BLaER1 (cell line): ENCODE results near the gene TEX22.

Source experiments
- H3K27ac ChIP-seq: shearing (Covaris generic); formaldehyde crosslinking; 2 replicates; pipeline ENCODE4 v1.8.1; 2022
- H3K27me3 ChIP-seq: shearing (Covaris generic); formaldehyde crosslinking; 2 replicates; pipeline ENCODE4 v1.8.1; 2022
- H3K36me3 ChIP-seq: shearing (Covaris generic); formaldehyde crosslinking; 2 replicates; pipeline ENCODE4 v1.8.1; 2022
- H3K4me1 ChIP-seq: shearing (Covaris generic); formaldehyde crosslinking; 2 replicates; pipeline ENCODE4 v1.8.1; 2022
- H3K4me2 ChIP-seq: shearing (Covaris generic); formaldehyde crosslinking; 2 replicates; pipeline ENCODE4 v1.8.1; 2022
- H3K4me3 ChIP-seq: shearing (Covaris generic); formaldehyde crosslinking; 2 replicates; pipeline ENCODE4 v1.8.1; 2022
- H3K9ac ChIP-seq: shearing (Covaris generic); formaldehyde crosslinking; 2 replicates; pipeline ENCODE4 v1.8.1; 2022
- H3K9me3 ChIP-seq: shearing (Covaris generic); formaldehyde crosslinking; 2 replicates; pipeline ENCODE4 v1.8.1; 2022
- H4K20me1 ChIP-seq: shearing (Covaris generic); formaldehyde crosslinking; 2 replicates; pipeline ENCODE4 v1.8.1; 2022
- Cebpa-rat ChIP-seq: shearing (Covaris generic); IDR thresholded peaks from 2 replicates; pipeline ENCODE4 v1.8.1; 2022

TEX22 gene

DNA sequence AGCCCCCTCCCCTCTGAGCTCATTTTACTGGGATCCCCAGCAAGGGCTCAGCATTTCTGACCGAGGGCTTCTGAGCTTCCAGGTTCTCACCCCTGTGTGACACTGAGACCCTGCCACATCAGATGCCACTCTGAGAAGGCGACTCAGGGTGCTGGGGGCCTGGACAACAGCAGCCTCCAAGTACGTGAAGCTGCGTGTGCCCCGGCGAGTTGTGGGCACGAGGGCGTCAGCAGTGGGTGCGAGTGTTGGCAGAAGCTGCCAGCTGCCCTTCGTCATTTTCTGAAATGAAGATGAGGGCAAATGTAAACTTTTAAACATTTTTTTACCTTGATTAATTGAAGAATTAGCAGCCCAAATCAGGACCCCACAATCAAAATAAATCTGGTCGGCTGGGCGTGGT, 32.7 kb upstream of the TEX22 start:
- Histone ChIP-seq H3K27me3 (no peaks in the 10 kb centered on the region), H3K36me3 (peaks cover 46% of the 10 kb centered on the region), H4K20me1 (peaks cover 32% of the 10 kb centered on the region), H3K27ac (no peak overlapping the region), H3K4me2 (peak overlapping the region; percentile 87), H3K4me3 (no peak overlapping the region), H3K9me3 (no peaks in the 10 kb centered on the region), H3K9ac (peak overlapping the region; percentile 63; the same call in 1 of the 2 replicates), H3K4me1 (peaks cover 29% of the 10 kb centered on the region)
- TF ChIP-seq Cebpa-rat, result no peak

DNA sequence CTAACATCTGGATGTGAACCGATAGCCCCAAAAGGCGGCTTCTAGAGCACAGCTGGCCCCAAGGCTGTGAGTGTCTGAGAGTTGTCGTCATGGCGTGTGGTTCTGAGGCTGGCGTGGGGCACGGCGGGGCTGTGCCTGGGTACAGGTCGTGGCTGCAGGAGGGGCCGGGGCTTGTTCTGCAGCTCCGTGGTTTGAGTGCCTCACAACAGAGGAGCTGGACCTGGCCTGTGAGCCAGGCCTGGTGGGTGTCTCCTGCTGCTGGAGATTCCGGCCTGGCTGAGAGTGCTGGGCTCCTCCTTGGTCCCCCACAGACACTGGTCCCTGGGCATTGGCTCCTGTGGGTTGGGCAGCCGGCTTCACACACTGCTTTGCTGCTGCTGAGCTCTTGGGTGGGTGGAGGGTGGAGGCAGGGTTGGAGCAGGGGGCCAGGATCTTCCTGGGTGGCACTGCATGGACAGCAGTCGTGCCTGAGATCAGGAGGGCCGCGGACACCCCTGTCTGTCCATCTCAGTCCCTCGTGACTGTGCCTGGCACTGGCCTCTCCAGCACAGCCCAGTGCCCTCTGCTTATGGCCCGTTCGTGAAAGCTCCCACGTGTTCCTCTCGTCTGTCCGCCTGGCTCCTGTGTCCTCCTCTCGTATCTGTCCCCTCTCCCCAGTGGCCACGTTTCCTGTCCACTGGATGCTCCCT, 31.8 kb upstream of the TEX22 start:
- Histone ChIP-seq H3K9ac (peak overlapping the region; percentile 6; the same call in 1 of the 2 replicates), H3K27me3 (no peaks in the 10 kb centered on the region), H3K36me3 (peaks cover 43% of the 10 kb centered on the region), H3K4me1 (peaks cover 35% of the 10 kb centered on the region), H3K9me3 (no peaks in the 10 kb centered on the region), H3K4me3 (no peak overlapping the region), H3K27ac (no peak overlapping the region), H4K20me1 (peaks cover 36% of the 10 kb centered on the region), H3K4me2 (no peak overlapping the region)
- no peak for TF ChIP-seq Cebpa-rat

DNA sequence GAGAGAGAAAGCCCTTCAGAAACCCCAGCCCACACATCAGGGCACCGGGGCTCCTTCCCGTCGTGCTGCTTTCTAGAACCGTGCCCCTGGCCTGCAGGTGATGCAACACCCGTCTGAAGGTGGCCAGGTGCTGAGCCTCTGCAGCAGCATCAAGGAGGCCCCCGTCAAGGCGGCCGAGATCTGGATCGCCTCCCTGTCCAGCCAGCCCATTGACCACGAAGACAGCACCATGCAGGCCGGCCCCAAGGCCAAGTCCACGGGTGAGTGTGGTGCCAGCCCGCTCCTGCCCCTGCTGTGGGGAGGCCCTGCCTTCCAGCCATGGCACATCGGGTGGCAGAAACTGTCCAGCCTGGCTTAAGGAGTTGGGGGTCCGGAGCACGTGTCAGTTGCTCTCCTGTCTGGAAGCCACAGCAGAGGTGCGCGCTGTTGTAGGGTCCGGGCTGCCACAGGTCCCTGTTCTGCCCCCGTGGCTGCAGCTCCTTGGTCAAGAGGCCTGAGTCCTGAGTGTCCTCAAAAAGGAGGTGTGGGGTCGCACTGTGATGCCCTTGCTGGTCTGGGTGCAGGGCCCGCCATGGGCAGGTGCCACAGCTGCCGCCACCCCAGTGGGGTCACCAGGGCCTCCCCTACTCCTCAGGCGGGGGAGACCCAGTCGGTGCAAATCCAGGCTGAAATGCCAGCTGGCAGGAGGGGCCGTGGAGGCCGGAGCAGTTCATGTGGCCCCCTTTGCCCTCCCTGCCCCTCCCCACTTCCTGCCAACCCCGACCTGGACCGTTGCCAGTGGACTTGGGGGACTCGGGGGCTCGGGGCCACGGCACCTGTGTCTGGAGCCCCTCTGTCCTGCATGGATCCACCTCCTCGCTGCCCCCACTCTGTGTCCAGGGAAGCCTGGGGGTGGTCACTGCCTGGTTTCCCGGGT, 31.0 kb upstream of the TEX22 start:
- Histone ChIP-seq H3K4me2 (no peak overlapping the region), H3K27me3 (no peaks in the 10 kb centered on the region), H3K4me1 (peaks cover 35% of the 10 kb centered on the region), H3K9ac (0 out of 2 replicates have a peak overlapping the region, but pooled peaks have one; percentile 6), H4K20me1 (peaks cover 36% of the 10 kb centered on the region), H3K9me3 (no peaks in the 10 kb centered on the region), H3K36me3 (peaks cover 48% of the 10 kb centered on the region), H3K27ac (no peak overlapping the region), H3K4me3 (no peak overlapping the region)
- no peak for TF ChIP-seq Cebpa-rat

- TF ChIP-seq Cebpa-rat, result no peak
- Histone ChIP-seq H3K36me3 (peaks cover 48% of the 10 kb centered on the region), H3K27me3 (no peaks in the 10 kb centered on the region), H3K9me3 (no peaks in the 10 kb centered on the region), H4K20me1 (peaks cover 36% of the 10 kb centered on the region), H3K4me3 (no peak overlapping the region), H3K9ac (0 out of 2 replicates have a peak overlapping the region, but pooled peaks have one; percentile 6), H3K4me1 (peaks cover 35% of the 10 kb centered on the region), H3K27ac (no peak overlapping the region), H3K4me2 (no peak overlapping the region)
These were observed 30.3 kb upstream of the TEX22 start for GRCh38 chr14:105368032-105368417.

GRCh38 chr14:105368426-105368825, 29.9 kb upstream of the TEX22 start:
- H3K4me3 ChIP-seq, result no peak overlapping the region
- peaks cover 33% of the 10 kb centered on the region for H4K20me1 ChIP-seq
- H3K27me3 ChIP-seq, result no peaks in the 10 kb centered on the region
- no peak overlapping the region for H3K4me2 ChIP-seq
- H3K36me3 ChIP-seq, result peaks cover 50% of the 10 kb centered on the region
- TF ChIP-seq Cebpa-rat, result no peak
- no peak overlapping the region for H3K9ac ChIP-seq
- no peak overlapping the region for H3K27ac ChIP-seq
- no peaks in the 10 kb centered on the region for H3K9me3 ChIP-seq
- peaks cover 32% of the 10 kb centered on the region for H3K4me1 ChIP-seq

- no peak overlapping the region for H3K4me3 ChIP-seq
These were observed 29.3 kb upstream of the TEX22 start for GRCh38 chr14:105368910-105369652.

DNA sequence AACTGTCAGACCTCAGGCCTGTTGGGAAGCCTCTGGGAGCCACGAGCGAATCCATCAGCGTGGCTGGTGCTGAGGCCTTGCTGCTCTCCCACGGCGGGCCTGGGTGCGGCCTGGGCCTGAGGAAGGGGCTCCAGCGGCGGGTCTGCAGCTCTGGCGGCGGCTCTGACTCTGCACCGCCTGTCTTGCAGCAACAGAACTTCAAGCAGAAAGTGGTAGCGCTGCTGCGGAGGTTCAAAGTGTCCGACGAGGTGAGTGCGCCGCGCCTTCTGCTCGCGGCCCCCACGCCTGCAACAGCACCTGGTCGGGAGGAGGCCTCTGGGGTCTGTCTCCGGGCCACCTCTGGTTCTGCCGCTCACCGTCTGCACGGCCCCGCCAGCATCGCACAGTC, 28.7 kb upstream of the TEX22 start:
- no peaks in the 10 kb centered on the region for H3K9me3 ChIP-seq
- TF ChIP-seq Cebpa-rat, result no peak
- H4K20me1 ChIP-seq, result peaks cover 23% of the 10 kb centered on the region
- no peak overlapping the region for H3K4me3 ChIP-seq
- H3K4me1 ChIP-seq, result peaks cover 20% of the 10 kb centered on the region
- peaks cover 55% of the 10 kb centered on the region for H3K36me3 ChIP-seq
- H3K27me3 ChIP-seq, result no peaks in the 10 kb centered on the region
- H3K27ac ChIP-seq, result no peak overlapping the region
- H3K4me2 ChIP-seq, result no peak overlapping the region
- H3K9ac ChIP-seq, result no peak overlapping the region

More at GRCh38 chr14:105368910-105369652, 29.3 kb upstream of the TEX22 start:
- Histone ChIP-seq H3K9ac (no peak overlapping the region), H4K20me1 (peaks cover 27% of the 10 kb centered on the region), H3K4me2 (no peak overlapping the region), H3K27ac (no peak overlapping the region), H3K36me3 (peaks cover 55% of the 10 kb centered on the region), H3K9me3 (no peaks in the 10 kb centered on the region), H3K27me3 (no peaks in the 10 kb centered on the region), H3K4me1 (peaks cover 26% of the 10 kb centered on the region)
- no peak for TF ChIP-seq Cebpa-rat

GRCh38 chr14:105374389-105374788, 23.9 kb upstream of the TEX22 start:
- H4K20me1 ChIP-seq, result 0 out of 2 replicates have a peak, but pooled peaks cover 4% of the 10 kb centered on the region
- TF ChIP-seq Cebpa-rat, result no peak
- H3K4me3 ChIP-seq, result no peak overlapping the region
- H3K4me2 ChIP-seq, result no peak overlapping the region
- peaks cover 22% of the 10 kb centered on the region for H3K4me1 ChIP-seq
- H3K9me3 ChIP-seq, result no peaks in the 10 kb centered on the region
- H3K27ac ChIP-seq, result no peak overlapping the region
- 0 out of 2 replicates have a peak overlapping the region, but pooled peaks have one; percentile 16 for H3K9ac ChIP-seq
- no peaks in the 10 kb centered on the region for H3K27me3 ChIP-seq
- peaks cover 27% of the 10 kb centered on the region; the same call in 1 of the 2 replicates for H3K36me3 ChIP-seq

- Histone ChIP-seq H3K4me1 (peaks cover 20% of the 10 kb centered on the region), H3K9me3 (no peaks in the 10 kb centered on the region), H4K20me1 (0 out of 2 replicates have a peak, but pooled peaks cover 4% of the 10 kb centered on the region), H3K9ac (no peak overlapping the region), H3K4me2 (peak overlapping the region; percentile 42), H3K27me3 (no peaks in the 10 kb centered on the region), H3K4me3 (no peak overlapping the region), H3K27ac (no peak overlapping the region), H3K36me3 (peaks cover 29% of the 10 kb centered on the region; the same call in 1 of the 2 replicates)
- no peak for TF ChIP-seq Cebpa-rat
These were observed 22.7 kb upstream of the TEX22 start for GRCh38 chr14:105375635-105376057.
